HL-60 (cell line): ENCODE measurements around the gene HOTAIR.

Experiments
- CTCF ChIP-seq: IDR thresholded peaks from one replicate; pipeline ENCODE4 v1.5.1; 2011; ENCODE audit warnings: low read length, control low read depth, inconsistent platforms; ENCODE audit not compliant: insufficient read depth
- POLR2AphosphoS5 ChIP-seq: IDR thresholded peaks from 2 replicates; pipeline ENCODE4 v1.6.1; 2012; ENCODE audit warnings: low read depth
- TF ChIP-seq, protein P1 (sequence below): IDR thresholded peaks from 2 replicates; pipeline ENCODE4 v1.6.1; 2012; ENCODE audit warnings: low read depth; ENCODE audit not compliant: insufficient replicate concordance

GRCh38 chr12:53994264-53995001 is 19.7 kb upstream of the HOTAIR start:
- TF ChIP-seq CTCF (no peak), POLR2AphosphoS5 (no peak)
- TF ChIP-seq, protein P1, sequence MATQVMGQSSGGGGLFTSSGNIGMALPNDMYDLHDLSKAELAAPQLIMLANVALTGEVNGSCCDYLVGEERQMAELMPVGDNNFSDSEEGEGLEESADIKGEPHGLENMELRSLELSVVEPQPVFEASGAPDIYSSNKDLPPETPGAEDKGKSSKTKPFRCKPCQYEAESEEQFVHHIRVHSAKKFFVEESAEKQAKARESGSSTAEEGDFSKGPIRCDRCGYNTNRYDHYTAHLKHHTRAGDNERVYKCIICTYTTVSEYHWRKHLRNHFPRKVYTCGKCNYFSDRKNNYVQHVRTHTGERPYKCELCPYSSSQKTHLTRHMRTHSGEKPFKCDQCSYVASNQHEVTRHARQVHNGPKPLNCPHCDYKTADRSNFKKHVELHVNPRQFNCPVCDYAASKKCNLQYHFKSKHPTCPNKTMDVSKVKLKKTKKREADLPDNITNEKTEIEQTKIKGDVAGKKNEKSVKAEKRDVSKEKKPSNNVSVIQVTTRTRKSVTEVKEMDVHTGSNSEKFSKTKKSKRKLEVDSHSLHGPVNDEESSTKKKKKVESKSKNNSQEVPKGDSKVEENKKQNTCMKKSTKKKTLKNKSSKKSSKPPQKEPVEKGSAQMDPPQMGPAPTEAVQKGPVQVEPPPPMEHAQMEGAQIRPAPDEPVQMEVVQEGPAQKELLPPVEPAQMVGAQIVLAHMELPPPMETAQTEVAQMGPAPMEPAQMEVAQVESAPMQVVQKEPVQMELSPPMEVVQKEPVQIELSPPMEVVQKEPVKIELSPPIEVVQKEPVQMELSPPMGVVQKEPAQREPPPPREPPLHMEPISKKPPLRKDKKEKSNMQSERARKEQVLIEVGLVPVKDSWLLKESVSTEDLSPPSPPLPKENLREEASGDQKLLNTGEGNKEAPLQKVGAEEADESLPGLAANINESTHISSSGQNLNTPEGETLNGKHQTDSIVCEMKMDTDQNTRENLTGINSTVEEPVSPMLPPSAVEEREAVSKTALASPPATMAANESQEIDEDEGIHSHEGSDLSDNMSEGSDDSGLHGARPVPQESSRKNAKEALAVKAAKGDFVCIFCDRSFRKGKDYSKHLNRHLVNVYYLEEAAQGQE: no peak
